LNCAP (cell line): ENCODE measurements around the gene ERI3.

Experiments
- CTCF ChIP-seq: fragments of 450-650 bp; IDR thresholded peaks from 2 replicates; pipeline ENCODE4 v1.5.1; 2017; ENCODE audit warnings: mild to moderate bottlenecking

ERI3 gene

GRCh38 chr1:44225761-44226160, 129.3 kb downstream of the ERI3 start:
- TF ChIP-seq CTCF, result no peak

GRCh38 chr1:44223187-44223610, 131.9 kb downstream of the ERI3 start:
- no peak for TF ChIP-seq CTCF

GRCh38 chr1:44222397-44223186, 132.5 kb downstream of the ERI3 start:
- TF ChIP-seq CTCF, result no peak

GRCh38 chr1:44221769-44222168, 133.3 kb downstream of the ERI3 start:
- no peak for TF ChIP-seq CTCF

GRCh38 chr1:44220755-44221154, 134.3 kb downstream of the ERI3 start:
- no peak for TF ChIP-seq CTCF

GRCh38 chr1:44220001-44220751, 134.9 kb downstream of the ERI3 start:
- TF ChIP-seq CTCF, result no peak

GRCh38 chr1:44219301-44219626, 135.8 kb downstream of the ERI3 start:
- TF ChIP-seq CTCF, result no peak
